Stimulated activated CD8-positive, alpha-beta memory T cell treated with anti-CD3 and anti-CD28 coated beads, Interleukin-2, amount 100 ng/mL, for 48 hours (primary cell): Measurements from ENCODE around the gene YJU2.
A peak's percentile ranks its signal among the peaks of the same experiment; 100 is the strongest.
"Not testable (repeated sequence)": the region's sequence is repeated elsewhere in the genome, so short reads cannot be mapped to it uniquely, and the experiment has no call there.

ENCODE experiments used
- DNase-seq, 2 donors: peaks; one replicate each; pipeline ENCODE4 v3.0.0-alpha.2; 2020; ENCODE audit warnings: low read depth in 2 of 2

The YJU2 gene

GRCh38 chr19:4267901-4268815 lies 21.3 kb downstream of the YJU2 start:
- DNase-seq, result no peak

- DNase-seq, result no peak
These were observed 22.0 kb downstream of the YJU2 start for GRCh38 chr19:4268816-4269430.

DNA sequence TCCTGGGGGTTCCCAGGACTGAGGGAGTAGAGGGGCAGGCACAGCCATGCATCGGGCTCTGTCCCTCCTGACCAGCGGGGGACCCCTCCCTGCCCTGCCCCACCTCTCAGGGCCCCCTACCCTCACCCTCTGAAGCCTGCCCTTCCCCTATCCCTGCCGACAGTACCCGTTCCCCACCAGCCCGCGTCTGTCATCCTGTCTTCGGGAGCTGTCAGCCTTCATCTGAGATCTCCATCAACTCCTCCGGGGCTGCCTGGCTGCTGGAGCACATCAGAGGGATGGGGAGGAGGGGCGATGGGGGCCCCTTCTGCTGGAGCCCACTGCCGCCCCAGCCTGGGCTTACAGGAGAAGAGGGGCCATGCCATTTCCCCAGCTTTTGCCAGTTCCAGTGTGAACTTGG lies 26.0 kb downstream of the YJU2 start:
- no peak for DNase-seq

DNA sequence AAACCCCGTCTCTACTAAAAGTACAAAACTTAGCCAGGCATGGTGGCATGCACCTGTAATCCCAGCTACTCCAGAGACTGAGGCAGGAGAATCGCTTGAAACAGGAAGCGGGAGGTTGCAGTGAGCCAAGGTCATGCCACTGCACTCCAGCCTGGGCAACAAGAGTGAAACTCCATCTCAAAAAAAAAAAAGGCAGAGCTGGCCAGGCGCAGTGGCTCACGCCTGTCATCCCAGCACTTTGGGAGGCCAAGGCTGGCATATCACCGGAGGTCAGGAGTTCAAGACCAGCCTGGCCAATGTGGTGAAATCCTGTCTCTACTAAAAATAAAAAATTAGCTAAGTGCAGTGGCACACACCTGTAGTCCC lies 27.4 kb downstream of the YJU2 start:
- DNase-seq, result not testable (repeated sequence)

GRCh38 chr19:4277191-4277696 lies 30.4 kb downstream of the YJU2 start:
- no peak for DNase-seq

- DNase-seq, result no peak
These were observed 31.1 kb downstream of the YJU2 start for GRCh38 chr19:4278010-4278409.

DNA sequence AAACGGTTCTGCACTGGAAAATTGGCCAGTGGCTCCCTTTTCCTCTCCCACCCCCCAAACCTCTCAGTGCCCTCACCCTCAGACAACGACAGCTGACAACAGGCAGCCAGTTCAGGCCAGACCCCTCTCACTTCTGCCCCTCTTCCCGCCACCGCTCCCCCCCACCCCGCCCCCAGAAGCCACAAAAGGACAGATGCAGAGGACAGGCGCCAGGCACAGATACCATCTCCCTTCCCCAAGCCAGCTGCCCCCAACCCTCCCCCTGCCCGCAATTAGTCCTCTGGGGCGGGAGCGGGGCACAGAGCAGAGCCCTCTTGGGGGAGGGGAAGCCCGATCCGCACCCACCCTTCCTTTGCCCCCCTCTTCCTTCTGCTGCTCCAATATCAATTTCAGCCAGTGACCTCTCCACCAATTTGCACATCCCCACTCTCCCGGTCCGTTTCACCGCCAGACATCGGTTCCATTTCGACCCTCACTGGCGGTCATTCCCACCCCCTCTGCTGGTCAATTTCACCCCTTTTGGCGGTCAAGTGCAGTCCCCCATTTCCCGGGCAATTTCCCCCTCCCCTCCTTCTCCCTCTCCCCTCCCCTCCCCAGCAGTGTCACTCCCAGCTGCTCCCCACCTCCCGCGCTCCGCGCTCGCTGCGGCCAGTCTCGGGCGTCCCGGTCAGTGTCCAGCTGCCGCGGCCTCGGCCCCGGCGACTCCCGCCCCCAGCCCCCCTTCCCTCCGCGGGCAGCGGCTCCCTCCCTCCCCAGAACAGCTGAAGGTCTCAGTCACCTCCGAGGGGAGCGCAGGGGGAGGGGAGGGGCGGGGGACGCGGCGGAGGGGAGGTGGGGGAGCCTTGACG lies 31.8 kb downstream of the YJU2 start, which contains the start of gene SHD:
TSS of gene SHD (plus strand) at position 848 of the 848 bp plus-strand sequence. CDS start 798 bp downstream, outside the sequence.
- no peak for DNase-seq

DNA sequence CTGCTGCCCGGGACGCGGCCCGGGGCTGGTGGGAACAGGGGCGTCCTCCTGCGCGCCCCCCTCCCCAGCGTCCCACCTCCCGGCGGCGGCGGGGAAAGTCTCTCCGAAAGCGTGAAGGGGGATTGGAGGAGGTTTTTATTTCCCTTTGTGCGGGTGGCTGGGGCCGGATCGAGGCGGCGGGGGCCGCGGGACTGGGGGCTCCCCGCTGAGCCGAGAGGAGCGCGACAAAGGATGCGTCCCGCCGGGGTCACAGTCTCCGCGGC lies 32.3 kb downstream of the YJU2 start:
- no peak for DNase-seq

GRCh38 chr19:4279530-4280422 lies 32.9 kb downstream of the YJU2 start:
- DNase-seq, result no peak

DNA sequence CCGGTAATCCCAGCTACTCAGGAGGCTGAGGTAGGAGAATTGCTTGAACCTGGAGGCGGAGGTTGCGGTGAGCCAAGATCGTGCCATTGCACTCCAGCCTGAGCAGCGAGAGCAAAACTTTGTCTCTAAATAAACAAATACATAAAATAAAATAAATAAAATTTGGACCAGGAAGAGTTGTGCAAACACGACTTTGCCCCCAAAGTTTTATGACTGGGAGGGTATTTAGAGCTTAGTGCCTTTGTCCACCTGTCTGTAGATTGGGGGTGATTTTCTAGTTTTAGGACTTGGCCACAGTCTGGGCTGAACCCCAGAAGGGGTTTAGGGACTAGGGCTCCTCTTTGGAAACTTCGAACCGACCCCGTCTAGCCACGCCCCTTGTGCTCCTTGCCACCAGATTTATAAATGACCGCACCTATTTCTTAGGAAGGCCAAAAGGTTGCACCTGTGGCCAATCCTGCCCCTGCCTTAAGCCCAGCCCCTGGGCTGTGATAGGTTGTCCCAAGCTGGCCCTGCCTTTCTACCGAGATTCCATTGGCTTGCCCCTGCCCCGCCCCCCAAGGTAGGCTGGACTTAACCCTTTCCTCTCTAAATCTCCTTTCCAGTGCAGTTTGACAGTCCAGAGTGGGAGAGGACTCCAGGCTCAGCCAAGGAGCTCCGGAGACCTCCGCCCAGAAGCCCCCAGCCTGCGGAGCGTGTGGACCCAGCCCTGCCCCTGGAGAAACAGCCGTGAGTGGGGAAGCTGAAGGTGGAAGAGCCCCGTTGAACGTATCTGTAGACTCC lies 37.5 kb downstream of the YJU2 start:
- DNase-seq, result no peak

DNA sequence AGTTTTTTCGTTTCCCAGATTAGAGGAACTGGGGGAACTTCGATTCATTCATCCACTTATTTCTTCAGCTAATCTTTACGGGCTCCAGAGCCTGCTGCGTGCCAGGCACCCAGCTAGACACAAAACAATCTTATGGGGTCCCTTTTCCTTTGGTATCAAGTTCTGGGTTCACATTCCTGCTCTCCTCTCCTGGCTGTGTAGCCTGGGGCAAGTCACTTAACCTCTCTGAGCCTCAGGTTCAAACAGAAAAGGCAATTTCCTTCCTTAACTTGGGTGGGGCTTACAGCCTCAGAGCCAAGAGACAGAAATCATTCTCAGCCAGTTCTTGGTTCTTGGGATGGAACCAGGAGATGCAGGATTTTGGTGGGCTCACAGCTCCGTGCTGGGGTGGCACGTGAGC lies 38.1 kb downstream of the YJU2 start:
- DNase-seq, result no peak

DNA sequence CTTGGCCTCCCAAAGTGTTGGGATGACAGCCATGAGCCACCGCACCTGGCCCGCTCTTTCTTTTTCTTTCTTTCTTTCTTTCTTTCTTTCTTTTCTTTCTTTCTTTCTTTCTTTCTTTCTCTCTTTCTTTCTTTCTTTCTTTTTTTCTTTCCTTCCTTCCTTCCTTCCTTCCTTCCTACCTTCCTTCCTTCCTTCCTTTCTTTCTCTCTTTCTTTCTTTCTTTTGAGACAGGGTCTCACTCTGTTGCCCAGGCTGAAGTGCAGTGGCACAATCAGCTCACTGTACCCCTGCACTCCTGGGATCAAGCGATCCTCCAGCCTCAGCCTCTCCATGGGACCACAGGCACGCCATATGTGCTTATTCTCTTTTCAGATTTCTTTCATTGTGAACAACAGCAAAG lies 39.3 kb downstream of the YJU2 start:
- not testable (repeated sequence) for DNase-seq

DNA sequence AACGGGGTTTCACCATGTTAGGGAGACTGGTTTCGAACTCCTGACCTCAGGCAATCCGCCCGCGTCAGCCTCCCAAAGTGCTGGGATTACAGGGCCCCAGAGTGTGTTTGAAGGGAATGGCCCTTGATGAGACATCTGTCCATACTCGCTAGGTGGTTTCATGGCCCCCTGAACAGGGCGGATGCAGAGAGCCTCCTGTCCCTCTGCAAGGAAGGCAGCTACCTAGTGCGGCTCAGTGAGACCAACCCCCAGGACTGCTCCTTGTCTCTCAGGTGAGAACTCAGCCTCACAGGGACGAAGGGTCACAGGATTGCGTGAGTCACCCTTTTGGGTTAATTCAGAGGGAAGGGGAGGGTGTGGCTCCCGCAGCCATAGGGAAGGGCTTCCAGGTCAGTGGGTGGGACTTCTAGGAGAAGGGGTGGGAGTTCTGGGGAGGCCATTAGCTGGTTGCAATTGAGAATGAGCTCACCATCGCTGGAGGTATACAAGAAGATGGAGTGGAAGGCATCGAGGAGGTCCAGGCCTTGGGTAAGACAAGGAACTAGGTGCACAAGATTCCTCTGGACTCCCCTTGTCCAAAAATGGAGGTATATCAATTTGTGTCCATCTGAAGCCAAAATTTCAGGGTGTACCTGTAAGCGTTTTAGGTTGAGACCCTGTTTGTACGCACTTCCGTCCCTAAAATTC lies 41.4 kb downstream of the YJU2 start:
- no peak for DNase-seq

DNA sequence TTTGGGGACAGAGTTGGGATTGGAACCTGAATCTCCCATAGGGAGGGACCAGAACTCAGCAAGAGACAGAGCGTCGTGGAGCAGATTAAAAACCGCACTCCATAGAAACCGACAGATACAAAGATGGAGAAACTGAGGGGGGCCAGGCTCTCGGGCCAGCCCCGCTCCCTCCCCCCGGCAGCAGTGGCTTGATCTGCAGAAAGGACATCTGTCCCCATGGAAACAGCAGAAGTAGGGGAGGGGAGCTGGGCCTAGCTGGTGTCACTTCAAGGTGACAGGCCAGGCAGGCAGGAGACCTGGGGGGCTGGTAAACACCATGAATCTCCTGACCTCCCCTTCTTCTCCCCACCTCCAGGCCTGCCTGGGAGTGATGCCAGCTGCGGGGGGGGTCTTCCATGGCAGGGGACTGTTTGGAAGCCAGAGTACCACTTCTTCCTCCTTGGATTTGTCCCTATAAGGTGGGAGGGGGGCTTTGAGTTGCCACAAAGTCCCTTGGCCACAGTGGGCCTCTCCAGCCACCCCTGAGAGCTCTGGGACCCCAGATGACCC lies 44.4 kb downstream of the YJU2 start:
- DNase-seq, result no peak

- no peak for DNase-seq
These were observed 45.6 kb downstream of the YJU2 start for GRCh38 chr19:4292515-4292914.

- no peak for DNase-seq
These were observed 47.5 kb downstream of the YJU2 start for GRCh38 chr19:4294389-4294788.

DNA sequence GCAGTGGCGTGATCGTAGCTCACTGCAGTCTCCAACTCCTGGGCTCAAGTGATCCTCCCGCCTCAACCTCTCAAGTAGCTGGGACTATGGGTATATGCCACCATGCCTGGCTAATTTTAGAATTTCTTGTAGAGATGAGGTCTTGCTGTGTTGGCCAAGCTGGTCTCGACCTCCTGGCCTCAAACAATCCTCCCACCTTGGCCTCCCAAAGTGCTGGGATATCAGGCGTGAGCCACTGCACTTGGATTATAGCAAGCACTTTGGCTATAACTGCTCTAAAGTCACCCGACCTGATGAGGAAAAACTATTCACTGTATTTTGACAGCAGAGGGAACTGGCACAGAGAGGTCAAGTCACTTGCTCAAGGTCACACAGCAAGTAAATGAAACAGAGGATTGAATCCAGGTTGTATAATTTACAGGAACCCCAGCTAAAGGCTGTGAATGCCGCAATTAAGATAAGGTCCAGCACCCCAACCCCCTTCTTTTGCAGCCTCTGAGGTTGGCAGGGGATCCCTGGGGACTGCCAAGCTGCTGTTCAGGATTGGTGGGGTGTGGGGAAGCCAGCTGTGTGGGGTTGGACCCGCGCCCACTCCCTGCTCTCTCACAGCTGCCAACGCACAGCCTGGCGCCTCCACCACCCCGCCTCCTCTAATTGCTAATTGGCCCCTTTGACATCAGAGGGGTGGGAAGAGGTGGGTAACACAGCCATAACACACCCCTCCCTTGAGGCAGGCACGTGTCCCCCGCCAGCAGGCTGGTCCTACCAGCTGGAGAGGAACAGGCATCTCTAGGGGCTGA lies 49.3 kb downstream of the YJU2 start:
- no peak for DNase-seq

GRCh38 chr19:4297901-4298809 lies 51.3 kb downstream of the YJU2 start:
- DNase-seq, result peak in 1 of 2 donors; percentile 40
